Measurements from ENCODE around the gene KIRREL3.

Gene KIRREL3

DNA sequence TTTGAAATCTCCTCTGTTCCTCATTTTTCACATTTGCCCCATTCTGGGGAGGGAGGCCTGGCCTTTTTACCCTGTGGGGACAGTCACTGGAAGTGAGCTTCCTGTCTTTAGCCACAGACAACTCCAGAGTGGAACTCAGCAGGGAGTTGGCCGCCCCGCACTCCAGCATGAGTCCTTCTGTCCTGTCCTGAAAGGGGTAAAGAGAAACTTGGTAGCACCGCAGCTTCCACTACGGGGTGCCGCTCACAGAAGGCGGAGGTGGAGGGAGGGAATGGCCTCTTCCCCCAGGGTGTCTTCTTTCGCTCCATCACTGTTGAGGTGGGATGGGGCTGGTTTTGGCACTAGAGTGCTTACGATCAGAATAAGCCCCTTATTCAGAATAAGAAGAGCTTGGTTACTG, 512.9 kb downstream of the KIRREL3 start:
- no peak overlapping the region for H3K4me3 ChIP-seq
- H3K9me3 ChIP-seq (ENCODE audit: low read depth, low read length) = no peaks in the 10 kb centered on the region
- TF ChIP-seq POLR2AphosphoS5 (IDR thresholded peaks at IDR 0.05; ENCODE audit: borderline replicate concordance, low read depth, low read length) (no peak), FOXP2 (optimal IDR thresholded peaks at IDR 0.05; ENCODE audit: control extremely low read depth, extremely low read length, insufficient read depth) (no peak), EZH2 (IDR thresholded peaks at IDR 0.05) (no peak)
- H3K27ac ChIP-seq = no peak overlapping the region
- H3K36me3 ChIP-seq (ENCODE audit: insufficient read depth, low read length) = no peaks in the 10 kb centered on the region
- H3K9ac ChIP-seq (ENCODE audit: insufficient read length) = no peak overlapping the region
- no peak for DNase-seq (ENCODE audit: low read depth, low spot score)

DNA sequence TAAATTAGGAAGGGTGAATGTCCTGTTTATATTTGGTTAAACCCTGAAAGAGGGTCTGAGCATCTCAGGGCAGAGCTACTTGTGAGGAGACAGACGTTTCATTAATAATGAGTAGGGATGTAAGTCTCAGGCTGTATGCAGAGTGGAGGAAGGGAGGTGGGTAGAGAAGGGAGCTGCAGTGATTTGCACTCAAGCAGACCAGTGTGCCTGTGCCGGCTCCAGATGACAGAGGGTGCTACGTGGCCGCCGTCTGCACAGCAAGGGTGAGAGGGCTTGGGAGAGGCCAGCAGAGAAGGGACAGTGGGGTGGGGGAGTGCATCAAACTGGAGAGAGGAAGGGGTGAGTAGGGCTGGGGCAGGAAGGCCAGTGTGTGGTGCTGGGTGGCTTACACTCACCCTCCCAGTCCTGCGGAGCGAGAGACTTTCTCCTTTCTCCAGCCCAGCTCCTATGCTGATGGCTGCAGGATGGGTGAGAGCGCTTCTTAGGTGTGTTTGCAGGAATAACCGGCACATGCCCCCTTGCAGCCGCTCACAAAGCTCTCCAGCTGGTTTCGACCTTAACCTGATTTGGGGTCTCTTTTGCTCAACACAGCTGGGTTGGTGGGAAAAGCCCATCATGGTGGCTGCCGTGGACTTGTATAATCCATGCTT, 514.5 kb downstream of the KIRREL3 start:
- Histone ChIP-seq H3K4me3 (no peak overlapping the region), H3K9me3 (ENCODE audit: low read depth, low read length) (no peaks in the 10 kb centered on the region), H3K9ac (ENCODE audit: insufficient read length) (no peak overlapping the region), H3K36me3 (ENCODE audit: insufficient read depth, low read length) (no peaks in the 10 kb centered on the region), H3K27ac (no peak overlapping the region)
- TF ChIP-seq FOXP2 (optimal IDR thresholded peaks at IDR 0.05; ENCODE audit: control extremely low read depth, extremely low read length, insufficient read depth) (no peak), EZH2 (IDR thresholded peaks at IDR 0.05) (no peak), POLR2AphosphoS5 (IDR thresholded peaks at IDR 0.05; ENCODE audit: borderline replicate concordance, low read depth, low read length) (no peak)
- DNase-seq (ENCODE audit: low read depth, low spot score) = no peak

DNA sequence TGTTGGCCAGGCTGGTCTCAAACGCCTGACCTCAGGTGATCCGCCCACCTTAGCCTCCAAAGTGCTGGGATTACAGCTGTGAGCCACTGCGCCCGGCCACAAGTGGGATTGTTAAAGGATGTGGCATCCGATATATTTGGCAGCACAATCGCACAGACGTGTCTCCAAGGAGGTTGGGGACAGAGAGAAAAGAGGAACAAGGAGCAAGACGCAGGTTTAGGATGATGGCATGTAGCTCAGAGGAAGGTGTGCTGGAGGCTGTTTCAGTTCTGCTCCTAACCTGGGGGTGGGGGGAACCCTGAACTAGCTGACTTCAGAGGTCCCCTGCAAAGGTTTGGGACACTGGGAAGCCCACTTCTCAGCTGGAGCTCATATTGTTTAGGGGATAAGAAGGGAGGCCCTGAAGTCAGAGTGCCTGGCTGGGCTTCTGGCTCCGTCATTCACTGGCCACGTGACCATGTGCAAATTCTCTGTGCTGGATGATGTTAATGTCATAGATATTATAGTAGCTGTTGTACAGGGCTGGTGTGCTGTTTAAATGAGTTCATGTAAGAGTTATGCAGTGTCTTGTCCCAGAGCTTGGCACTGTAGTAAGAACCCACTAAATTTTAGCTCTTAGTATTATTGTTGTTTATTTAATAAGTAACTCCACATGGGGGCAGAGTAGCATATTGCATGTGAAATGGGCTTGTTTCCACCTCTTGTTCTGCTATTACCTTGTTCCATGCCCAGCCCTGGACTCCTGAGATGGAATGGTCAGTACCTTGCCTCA, 515.4 kb downstream of the KIRREL3 start:
- Histone ChIP-seq H3K9ac (ENCODE audit: insufficient read length) (no peak overlapping the region), H3K27ac (no peak overlapping the region), H3K4me3 (no peak overlapping the region), H3K36me3 (ENCODE audit: insufficient read depth, low read length) (no peaks in the 10 kb centered on the region), H3K9me3 (ENCODE audit: low read depth, low read length) (no peaks in the 10 kb centered on the region)
- no peak for DNase-seq (ENCODE audit: low read depth, low spot score)
- no peak for TF ChIP-seq EZH2 (IDR thresholded peaks at IDR 0.05)
- TF ChIP-seq FOXP2 (optimal IDR thresholded peaks at IDR 0.05; ENCODE audit: control extremely low read depth, extremely low read length, insufficient read depth) = no peak
- no peak for TF ChIP-seq POLR2AphosphoS5 (IDR thresholded peaks at IDR 0.05; ENCODE audit: borderline replicate concordance, low read depth, low read length)

DNA sequence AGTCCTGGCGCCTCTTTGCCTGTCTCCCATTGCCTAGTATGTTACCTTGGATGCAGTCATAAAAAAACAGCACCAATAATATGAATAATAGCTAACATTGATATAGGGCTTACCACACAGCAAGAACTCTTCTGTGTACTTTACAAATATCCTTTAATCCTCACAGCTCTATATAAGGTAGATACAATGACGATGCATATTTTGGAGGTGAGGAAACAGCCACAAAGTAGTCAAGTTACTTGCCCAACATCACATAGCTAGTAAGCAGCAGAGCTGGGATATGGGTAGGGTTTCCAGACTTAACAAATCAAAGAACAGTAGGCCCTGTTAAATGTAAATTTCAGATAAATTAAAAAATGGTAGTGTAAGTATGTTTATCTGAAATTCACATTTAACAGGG, 516.3 kb downstream of the KIRREL3 start:
- no peak for DNase-seq (ENCODE audit: low read depth, low spot score)
- TF ChIP-seq POLR2AphosphoS5 (IDR thresholded peaks at IDR 0.05; ENCODE audit: borderline replicate concordance, low read depth, low read length) (no peak), EZH2 (IDR thresholded peaks at IDR 0.05) (no peak), FOXP2 (optimal IDR thresholded peaks at IDR 0.05; ENCODE audit: control extremely low read depth, extremely low read length, insufficient read depth) (no peak)
- H3K4me3 ChIP-seq = no peak overlapping the region
- no peaks in the 10 kb centered on the region for H3K36me3 ChIP-seq (ENCODE audit: insufficient read depth, low read length)
- no peak overlapping the region for H3K9ac ChIP-seq (ENCODE audit: insufficient read length)
- H3K27ac ChIP-seq = no peak overlapping the region
- no peaks in the 10 kb centered on the region for H3K9me3 ChIP-seq (ENCODE audit: low read depth, low read length)

DNA sequence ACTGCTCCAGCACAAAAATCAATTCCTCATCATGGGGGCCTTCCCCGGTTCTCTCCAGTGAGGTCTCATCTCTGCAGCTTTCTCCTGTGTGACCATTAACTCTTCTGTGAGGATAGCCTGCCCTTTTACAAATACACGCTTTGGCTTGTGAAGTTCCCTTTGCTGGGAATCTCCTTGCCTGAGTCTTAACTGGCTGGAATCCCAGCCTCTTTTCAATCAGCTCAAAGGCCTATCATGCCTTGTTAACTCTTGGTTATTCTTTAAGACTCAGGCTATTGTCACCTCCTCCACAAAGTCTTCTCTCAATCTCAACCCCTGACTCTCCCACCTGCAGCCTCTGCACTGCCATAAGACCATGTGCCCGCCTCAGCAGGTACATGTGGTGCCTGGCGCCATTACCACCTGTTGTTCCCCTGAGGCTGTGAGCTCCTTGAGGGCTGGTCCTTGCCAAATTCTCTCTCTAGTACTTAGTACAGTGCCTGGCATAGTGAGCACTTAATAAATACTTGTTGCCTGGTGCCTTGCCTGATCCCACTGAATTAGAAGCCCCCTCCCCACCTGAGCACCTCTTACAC, 516.9 kb downstream of the KIRREL3 start:
- DNase-seq (ENCODE audit: low read depth, low spot score) = no peak
- no peaks in the 10 kb centered on the region for H3K36me3 ChIP-seq (ENCODE audit: insufficient read depth, low read length)
- H3K9ac ChIP-seq (ENCODE audit: insufficient read length) = no peak overlapping the region
- TF ChIP-seq EZH2 (IDR thresholded peaks at IDR 0.05) = no peak
- H3K9me3 ChIP-seq (ENCODE audit: low read depth, low read length) = no peaks in the 10 kb centered on the region
- no peak overlapping the region for H3K4me3 ChIP-seq
- H3K27ac ChIP-seq = no peak overlapping the region

DNA sequence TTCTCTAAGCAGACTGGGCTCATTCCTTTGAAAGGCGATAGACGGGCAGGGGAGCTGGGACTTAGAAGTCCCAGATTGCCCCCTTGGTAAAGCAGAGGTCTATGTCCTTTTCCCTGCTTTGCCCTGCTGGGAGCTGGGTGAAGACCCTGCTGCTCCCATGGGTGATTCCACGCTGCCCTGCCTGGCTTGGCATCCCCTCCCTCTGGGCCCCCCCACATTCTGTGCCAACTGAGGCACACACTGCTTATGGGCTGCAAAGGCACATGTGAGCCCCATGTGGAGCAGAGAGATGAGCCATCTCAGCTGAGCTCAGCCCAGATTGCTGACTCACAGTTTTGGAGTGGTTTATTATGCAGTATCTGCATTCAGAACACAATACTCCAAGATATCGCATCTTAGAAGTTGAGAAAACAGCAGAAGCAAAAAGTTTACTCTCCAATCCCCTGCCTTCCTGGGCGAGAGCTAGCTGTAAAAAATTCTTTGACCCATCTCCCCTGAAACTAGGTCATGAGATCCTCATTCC, 517.9 kb downstream of the KIRREL3 start:
- H3K36me3 ChIP-seq (ENCODE audit: insufficient read depth, low read length) = no peaks in the 10 kb centered on the region
- no peak overlapping the region for H3K9ac ChIP-seq (ENCODE audit: insufficient read length)
- peak overlapping the region; percentile 42; the same call in 1 of the 2 replicates for H3K27ac ChIP-seq
- TF ChIP-seq POLR2AphosphoS5 (IDR thresholded peaks at IDR 0.05; ENCODE audit: borderline replicate concordance, low read depth, low read length) = no peak
- no peak for TF ChIP-seq FOXP2 (optimal IDR thresholded peaks at IDR 0.05; ENCODE audit: control extremely low read depth, extremely low read length, insufficient read depth)
- TF ChIP-seq EZH2 (IDR thresholded peaks at IDR 0.05) = no peak
- no peak overlapping the region for H3K4me3 ChIP-seq
- no peaks in the 10 kb centered on the region for H3K9me3 ChIP-seq (ENCODE audit: low read depth, low read length)
- no peak for DNase-seq (ENCODE audit: low read depth, low spot score)

DNA sequence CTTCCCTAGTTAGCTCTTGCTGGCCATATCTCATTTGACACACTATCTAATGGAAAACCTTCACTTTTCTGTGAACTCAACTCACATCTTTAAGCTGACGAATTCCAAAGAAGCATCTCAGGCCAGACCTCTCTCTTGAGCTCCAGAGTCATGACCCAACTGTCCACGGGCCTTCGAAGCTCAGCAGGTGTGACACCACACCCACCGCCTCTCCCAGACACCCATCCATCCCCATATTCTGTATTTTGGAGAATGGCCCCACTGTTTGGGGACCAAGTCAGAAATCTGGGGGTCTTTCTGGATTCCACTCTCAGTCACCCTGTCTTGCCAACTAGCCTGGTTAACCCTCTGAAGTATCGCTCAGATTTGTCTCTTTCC, 519.3 kb downstream of the KIRREL3 start:
- TF ChIP-seq POLR2AphosphoS5 (IDR thresholded peaks at IDR 0.05; ENCODE audit: borderline replicate concordance, low read depth, low read length) (no peak), FOXP2 (optimal IDR thresholded peaks at IDR 0.05; ENCODE audit: control extremely low read depth, extremely low read length, insufficient read depth) (no peak), EZH2 (IDR thresholded peaks at IDR 0.05) (no peak)
- no peak for DNase-seq (ENCODE audit: low read depth, low spot score)
- H3K9me3 ChIP-seq (ENCODE audit: low read depth, low read length) = no peaks in the 10 kb centered on the region
- H3K4me3 ChIP-seq = no peak overlapping the region
- no peaks in the 10 kb centered on the region for H3K36me3 ChIP-seq (ENCODE audit: insufficient read depth, low read length)
- no peak overlapping the region for H3K9ac ChIP-seq (ENCODE audit: insufficient read length)
- H3K27ac ChIP-seq = no peak overlapping the region

DNA sequence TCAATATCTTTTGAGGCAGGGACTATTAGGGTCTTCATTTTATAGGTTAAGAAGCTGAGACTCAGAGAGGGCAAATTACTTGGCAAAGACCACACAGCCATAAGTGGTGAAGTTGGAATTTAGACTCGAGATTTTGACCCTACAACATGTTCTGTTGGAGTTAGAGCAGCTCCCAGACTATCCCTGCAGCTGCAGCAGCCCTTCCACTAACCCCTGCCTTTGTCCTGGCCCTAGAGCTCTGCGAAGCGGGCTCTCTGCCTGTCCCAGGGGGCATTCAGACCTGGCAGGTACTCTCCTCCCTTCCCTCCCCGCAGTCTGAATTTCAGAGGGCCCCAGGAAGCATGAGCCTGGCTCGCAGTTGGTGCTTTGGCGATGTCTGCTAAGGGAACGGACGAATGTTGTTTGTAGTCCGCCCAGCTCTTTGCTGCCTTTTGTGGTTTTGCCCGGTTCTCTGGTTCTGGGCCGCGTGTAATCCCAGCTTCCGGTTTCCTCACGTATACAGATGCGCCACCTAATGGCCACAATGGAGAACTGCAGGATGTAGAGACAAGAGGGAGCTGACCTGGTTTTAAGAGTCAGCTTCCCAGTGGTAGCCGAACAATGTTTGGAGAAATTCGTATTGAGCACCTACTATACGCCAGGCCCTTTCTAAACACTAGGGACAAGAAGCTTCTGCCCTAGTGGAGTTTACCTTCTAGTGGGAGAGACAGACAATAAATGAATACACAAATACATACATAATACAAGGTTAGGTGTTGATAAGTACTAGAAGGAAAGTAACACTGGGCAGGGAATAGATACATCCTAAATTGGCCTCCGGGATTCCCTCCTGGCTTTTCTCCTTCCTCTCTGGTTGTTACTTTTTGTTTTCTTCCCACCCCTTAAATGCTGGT, 519.9 kb downstream of the KIRREL3 start:
- H3K9me3 ChIP-seq (ENCODE audit: low read depth, low read length) = no peaks in the 10 kb centered on the region
- no peak for DNase-seq (ENCODE audit: low read depth, low spot score)
- peak overlapping the region; percentile 58 for H3K4me3 ChIP-seq

More for the DNA sequence above, 519.9 kb downstream of the KIRREL3 start:
- Histone ChIP-seq H3K36me3 (ENCODE audit: insufficient read depth, low read length) (no peaks in the 10 kb centered on the region), H3K27ac (peak overlapping the region; percentile 66), H3K9ac (ENCODE audit: insufficient read length) (peak overlapping the region; percentile 73)
- TF ChIP-seq FOXP2 (optimal IDR thresholded peaks at IDR 0.05; ENCODE audit: control extremely low read depth, extremely low read length, insufficient read depth) (no peak), POLR2AphosphoS5 (IDR thresholded peaks at IDR 0.05; ENCODE audit: borderline replicate concordance, low read depth, low read length) (peak; percentile 25; the same call in 1 of the 2 replicates)

Measured in SK-N-MC (cell line).